KBM-7 (cell line): Measurements from ENCODE around the gene NFE2L3.
"Not testable (repeated sequence)": the region's sequence is repeated elsewhere in the genome, so short reads cannot be mapped to it uniquely, and the experiment has no call there.

Experiments
- DNase-seq: peaks from one replicate; pipeline ENCODE4 v3.0.0-alpha.2; 2015
- in situ Hi-C: fragments of 300-500 bp; cut with MboI; formaldehyde crosslinking; loops from 2 replicates; pipeline ENCODE4 v1.14.3; 2020; ENCODE audit warnings: low sequenced_read_pairs, low pct_unique_long_range_greater_than_20kb, mixed read lengths

The NFE2L3 gene

DNA sequence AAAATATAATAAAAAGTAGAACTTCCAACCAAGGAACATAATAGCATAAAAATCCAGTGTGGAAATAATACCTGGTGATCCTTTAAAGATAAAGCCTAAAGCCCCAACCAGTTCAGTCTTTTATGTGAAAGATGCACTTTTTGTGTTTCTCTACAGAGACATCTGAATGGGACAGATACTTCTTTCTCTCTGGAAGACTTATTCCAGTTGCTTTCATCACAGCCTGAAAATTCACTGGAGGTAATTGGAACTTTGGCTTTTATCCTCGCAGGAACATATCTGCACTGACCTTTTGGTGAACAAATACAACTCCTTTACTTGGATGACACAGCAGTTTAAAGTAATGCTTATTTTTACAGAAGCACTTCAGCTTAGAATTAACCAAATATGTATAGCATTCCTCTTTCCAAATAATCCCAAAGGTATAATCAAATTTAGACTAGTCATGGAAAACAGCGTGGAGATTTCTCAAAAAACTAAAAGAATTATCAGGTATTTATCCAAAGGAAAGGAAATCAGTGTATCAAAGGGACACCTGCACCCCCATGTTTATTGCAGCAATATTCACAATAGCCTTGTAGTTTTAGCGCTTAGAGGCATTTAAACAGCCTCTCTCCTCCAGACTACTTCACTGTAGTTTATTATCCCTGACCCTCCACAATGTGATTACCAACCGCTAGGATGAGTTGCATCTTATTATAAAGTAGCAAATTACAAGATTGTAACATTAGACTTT, 31.7 kb downstream of the NFE2L3 start:
- no peak for DNase-seq
- in situ Hi-C loops = no loop called here

DNA sequence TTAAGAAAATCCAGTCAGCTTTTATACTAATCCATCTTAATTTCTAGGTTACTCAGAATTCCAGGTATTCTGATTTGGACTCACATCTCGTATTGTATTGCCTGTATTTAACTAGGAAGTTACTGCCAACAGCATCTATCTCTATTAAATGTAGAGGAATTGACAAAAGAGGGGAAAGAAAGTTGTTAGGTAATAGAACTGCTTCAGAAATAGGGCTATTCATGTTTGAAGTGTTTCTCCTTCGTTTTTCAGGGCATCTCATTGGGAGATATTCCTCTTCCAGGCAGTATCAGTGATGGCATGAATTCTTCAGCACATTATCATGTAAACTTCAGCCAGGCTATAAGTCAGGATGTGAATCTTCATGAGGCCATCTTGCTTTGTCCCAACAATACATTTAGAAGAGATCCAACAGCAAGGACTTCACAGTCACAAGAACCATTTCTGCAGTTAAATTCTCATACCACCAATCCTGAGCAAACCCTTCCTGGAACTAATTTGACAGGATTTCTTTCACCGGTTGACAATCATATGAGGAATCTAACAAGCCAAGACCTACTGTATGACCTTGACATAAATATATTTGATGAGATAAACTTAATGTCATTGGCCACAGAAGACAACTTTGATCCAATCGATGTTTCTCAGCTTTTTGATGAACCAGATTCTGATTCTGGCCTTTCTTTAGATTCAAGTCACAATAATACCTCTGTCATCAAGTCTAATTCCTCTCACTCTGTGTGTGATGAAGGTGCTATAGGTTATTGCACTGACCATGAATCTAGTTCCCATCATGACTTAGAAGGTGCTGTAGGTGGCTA, 32.5 kb downstream of the NFE2L3 start:
- DNase-seq, in situ Hi-C loops: not testable (repeated sequence)

DNA sequence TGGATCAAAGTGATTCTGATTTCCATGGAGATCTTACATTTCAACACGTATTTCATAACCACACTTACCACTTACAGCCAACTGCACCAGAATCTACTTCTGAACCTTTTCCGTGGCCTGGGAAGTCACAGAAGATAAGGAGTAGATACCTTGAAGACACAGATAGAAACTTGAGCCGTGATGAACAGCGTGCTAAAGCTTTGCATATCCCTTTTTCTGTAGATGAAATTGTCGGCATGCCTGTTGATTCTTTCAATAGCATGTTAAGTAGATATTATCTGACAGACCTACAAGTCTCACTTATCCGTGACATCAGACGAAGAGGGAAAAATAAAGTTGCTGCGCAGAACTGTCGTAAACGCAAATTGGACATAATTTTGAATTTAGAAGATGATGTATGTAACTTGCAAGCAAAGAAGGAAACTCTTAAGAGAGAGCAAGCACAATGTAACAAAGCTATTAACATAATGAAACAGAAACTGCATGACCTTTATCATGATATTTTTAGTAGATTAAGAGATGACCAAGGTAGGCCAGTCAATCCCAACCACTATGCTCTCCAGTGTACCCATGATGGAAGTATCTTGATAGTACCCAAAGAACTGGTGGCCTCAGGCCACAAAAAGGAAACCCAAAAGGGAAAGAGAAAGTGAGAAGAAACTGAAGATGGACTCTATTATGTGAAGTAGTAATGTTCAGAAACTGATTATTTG, 33.3 kb downstream of the NFE2L3 start:
- in situ Hi-C loops = no loop called here
- DNase-seq = peak; percentile 50

DNA sequence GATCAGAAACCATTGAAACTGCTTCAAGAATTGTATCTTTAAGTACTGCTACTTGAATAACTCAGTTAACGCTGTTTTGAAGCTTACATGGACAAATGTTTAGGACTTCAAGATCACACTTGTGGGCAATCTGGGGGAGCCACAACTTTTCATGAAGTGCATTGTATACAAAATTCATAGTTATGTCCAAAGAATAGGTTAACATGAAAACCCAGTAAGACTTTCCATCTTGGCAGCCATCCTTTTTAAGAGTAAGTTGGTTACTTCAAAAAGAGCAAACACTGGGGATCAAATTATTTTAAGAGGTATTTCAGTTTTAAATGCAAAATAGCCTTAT, 33.8 kb downstream of the NFE2L3 start:
- DNase-seq = no peak
- in situ Hi-C loops = no loop called here

DNA sequence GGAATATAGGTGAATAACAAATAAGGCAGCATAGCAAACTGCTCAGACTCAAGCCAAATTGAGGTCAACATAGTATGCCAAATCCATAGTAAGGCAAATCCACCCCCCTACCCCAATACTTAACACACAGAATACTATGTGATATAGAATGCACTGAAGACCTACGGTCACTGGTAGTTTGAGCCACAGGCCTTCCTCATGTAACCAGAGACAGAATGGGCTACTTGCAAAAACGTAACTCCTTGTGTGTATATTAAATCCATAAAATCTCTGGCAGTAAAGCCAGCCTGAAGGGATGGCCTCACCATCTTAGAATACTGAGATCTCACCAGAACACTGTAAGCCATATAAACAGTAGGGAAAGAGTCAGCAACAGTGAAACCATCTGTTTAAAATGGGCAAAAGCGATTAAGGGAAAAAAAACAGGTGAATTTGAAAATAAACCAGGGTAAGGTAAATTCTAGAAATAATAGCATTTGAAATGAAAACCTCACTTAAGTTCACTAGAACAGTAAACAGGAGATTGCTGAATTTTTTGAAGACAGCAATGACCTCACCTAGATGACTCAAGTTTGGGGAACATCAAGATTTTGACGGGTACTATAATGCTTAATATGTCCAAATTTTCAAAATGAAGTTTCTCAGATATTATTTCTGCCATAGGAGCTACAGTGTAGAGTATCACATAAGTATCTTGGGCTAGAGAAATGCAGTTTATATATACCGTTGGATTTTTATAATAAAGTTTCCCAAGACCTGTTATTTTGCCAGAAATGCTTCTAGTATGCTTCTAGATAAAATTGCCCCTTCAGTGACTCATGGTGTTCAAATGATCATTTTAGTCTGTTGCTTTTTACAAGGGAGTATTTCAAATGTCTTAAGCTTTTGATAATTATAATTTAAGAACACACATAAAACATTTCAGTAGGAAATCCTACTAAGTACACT, 34.6 kb downstream of the NFE2L3 start:
- no peak for DNase-seq
- in situ Hi-C loops = no loop called here

DNA sequence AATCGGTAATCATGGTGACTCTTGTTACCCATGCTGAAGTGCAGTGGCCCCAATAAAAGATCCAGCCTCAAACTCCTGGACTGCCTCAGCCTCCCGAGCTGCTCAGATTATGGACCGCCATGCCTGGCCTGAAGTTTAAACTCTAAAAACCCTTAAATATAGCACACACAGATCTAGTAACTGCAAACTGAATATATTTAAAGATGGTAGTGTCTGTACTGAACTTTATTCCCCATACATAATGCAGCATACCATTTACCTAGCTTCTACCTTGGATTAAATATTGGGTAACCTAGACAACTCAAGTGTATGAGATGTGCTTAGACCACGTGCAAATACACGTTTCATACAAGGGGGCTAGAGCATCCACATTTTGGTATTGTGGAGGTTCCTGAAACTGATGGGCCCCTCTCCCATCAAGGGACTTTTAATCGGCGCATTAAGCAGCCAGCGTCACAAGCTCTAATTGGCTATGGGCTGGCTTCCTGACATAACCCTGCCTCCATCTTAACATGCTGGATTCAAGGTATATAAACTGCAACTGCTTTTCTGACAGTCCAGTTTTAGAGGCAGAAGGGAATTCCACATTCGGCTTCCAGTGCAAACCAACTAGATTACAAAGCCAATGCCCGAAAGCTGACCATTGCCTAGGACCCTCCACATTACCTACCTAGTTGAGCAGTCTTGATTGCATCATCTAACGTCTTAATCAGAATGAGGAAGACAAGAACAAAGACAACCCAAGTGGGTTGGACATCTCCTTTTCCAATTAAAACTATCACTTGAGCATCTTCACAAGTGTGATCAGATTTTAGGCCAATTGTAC, 35.6 kb downstream of the NFE2L3 start:
- DNase-seq = peak; percentile 60
- in situ Hi-C loops = no loop called here

GRCh38 chr7:26188206-26188956, 36.4 kb downstream of the NFE2L3 start:
- in situ Hi-C loops = no loop called here
- no peak for DNase-seq

DNA sequence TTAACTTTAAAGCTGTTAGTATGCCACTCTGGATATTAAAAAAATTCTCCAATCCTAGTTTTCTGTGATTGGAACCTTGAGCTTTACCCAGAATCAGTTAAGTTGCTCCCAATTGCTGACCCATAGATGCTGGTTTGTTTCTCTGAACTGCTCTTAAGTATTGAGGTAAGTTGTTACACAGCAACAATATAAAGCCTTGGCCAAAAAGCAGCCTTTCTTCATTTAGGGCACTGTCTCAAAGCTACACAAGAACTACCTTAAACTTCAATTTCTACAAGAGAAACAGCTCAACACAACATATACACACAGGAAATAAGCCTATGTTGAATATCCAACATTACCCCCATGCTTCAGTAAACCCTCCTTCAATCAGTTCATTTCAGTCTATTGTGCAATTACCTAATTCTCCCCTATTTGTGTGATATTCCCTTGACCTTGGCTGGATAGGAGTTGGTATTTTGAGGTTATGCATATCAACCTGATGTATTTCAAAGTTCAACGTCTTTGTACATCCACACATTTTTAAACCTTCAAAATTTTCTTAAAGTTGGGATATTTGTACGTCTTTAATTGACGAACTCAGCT, 37.1 kb downstream of the NFE2L3 start:
- no peak for DNase-seq

DNA sequence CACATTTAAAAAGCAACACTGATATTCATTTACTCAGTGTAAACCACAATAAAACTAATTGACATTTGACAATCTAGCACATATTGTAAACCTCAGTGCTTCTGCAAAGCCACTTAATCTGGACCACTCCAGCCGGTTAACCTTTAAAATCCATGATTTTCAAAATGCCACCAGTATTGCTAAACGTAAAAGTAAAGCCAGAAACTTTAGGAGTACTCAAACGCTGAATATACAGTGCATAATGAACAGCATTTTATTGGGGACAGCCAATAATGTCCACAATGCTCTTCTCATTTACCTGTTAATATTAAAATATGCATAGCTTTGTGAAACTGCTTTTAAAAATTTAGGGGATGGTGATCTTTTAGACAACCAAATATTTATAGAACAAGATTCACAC, 37.7 kb downstream of the NFE2L3 start:
- DNase-seq = no peak
- in situ Hi-C loops = no loop called here

More for the DNA sequence above, 37.1 kb downstream of the NFE2L3 start:
- in situ Hi-C loops = no loop called here

DNA sequence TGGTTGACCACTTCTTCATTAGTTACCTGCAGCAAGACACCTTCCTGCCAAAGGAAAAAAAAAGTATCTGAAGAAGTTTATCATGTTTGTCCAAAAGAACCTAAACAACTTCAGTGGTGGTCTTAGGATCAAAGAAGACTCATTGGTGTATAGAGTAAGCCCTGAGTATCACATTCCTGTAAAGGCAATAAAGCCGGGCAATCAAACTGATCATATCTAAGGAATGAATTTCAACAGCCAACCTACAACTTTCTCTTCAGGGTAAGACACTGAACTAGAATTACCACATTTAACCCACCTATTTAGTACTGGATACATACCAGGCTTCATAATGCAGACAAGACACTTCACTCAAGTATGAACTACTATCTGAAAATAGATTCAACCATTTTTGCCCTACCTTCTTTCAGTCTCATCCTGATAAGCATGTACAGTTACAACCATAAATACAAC, 38.4 kb downstream of the NFE2L3 start:
- in situ Hi-C loops = no loop called here
- DNase-seq = no peak

- in situ Hi-C loops = no loop called here
- no peak for DNase-seq
Observed at GRCh38 chr7:26191233-26191973, 39.4 kb downstream of the NFE2L3 start.

- no peak for DNase-seq
- in situ Hi-C loops = no loop called here
Observed at GRCh38 chr7:26191974-26192479, 40.0 kb downstream of the NFE2L3 start.

DNA sequence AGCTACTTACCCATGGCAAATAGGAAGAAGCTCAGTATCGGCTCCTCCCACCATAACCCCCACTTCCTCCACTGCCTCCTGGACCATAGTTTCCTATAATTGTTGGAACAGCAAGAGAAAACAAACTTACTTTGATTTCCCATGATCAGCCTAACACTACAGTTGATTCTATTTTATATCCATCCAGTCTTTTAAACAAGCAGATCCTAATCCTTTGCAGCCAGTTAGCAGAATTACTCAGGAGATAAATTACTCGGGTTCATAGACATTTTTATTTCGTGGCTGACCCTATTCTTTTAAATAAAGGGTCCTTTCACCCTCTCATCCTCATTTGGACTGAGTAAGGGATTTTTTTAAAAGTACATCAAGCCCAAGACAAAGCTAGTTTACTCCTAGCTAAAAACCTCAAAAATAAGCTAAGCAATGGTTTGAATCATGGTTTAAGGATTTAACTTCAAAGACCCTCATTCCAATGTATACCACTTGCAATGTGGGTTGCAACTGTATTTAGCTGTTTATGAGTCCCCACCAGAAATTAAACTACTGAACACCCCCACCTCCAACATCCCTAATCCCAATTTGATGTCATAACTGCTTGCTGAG, 40.6 kb downstream of the NFE2L3 start:
- peak; percentile 45 for DNase-seq
- in situ Hi-C loops = no loop called here

DNA sequence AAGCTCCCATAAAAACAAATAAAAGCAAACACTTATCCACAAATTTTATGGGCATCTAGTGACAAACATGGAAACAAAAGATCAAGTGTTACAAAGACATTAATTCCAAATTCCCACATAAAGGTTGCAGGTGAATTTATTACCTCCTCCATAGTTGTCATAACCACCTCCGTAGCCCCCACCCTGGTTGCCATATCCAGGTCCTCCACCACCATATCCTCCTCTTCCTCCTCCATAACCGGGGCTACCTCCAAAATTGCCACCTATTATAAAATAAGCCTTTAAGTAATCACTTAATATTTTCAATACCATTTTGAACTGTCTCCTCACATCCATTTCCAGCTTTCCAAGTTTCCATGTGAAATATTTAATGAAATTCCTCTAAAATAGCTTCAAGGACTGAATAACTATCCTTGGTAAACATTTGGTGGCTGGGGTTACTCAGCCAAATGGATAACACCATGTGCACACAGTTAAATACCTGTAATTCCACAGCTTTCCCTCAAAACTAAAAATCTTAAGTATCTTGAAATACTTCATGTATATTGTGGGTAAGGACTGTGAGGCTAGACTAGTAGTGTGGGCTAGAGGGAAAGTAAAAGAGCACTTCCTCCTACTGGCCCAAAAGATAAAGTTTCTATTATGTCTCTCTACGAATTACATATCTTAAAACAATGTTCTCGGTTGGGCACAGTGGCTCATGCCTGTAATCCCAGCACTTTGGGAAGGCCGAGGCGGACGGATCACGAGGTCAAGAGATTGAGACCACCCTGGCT, 41.6 kb downstream of the NFE2L3 start:
- in situ Hi-C loops = no loop called here
- DNase-seq = no peak

DNA sequence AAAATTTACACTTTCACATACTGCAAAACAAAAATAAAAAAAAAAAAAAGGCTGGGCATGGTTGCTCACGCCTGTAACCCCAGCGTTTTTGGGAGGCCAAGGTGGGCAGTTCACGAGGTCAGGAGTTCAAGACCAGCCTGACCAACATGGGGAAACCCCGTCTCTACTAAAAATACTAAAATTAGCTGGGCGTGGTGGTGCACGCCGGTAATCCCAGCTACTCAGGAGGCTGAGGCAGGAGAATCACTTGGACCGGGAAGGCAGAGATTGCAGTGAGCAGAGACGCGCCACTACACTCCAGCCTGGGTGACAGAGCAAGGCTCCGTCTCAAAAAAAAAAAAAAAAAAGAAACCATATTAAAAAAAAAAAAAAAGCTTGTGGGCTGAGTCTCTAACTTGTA, 42.8 kb downstream of the NFE2L3 start:
- in situ Hi-C loops = not testable (repeated sequence)

More for the DNA sequence above, 42.8 kb downstream of the NFE2L3 start:
- DNase-seq = not testable (repeated sequence)
